HG03097 (cell line): ENCODE measurements around the gene HILPDA.
A peak's percentile ranks its signal among the peaks of the same experiment; 100 is the strongest.
"Not testable (repeated sequence)": the region's sequence is repeated elsewhere in the genome, so short reads cannot be mapped to it uniquely, and the experiment has no call there.

ENCODE experiments used
- ATAC-seq: cut with Tn5 transposase; IDR thresholded peaks from one replicate; pipeline ENCODE4 v1.9.1; 2021; ENCODE audit not compliant: unreplicated experiment, low FRiP score

The HILPDA gene

DNA sequence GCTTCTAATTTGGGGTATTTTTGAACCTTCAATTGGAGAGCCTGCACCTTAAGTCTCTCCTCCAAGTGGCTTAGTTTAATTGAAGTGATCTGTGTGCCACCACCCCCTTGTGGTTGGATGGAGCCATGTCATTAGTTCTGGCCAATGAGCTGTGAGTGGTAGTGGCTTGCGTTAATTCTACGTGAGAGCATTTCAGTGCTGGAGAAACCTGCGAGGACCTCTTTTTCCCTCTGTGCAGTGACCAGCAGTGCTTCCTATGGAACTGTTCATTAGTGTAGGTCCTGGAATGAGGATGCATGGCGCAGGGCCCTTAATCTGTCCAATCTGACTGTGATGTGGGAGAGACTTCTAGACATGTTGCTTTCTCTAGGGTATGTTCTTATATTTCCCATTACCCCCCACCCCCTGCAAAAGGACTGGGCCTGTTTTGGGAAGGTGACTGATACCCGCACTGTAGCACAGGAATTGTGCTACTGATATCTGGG, 3.8 kb downstream of the HILPDA start:
- peak; percentile 47 for ATAC-seq

DNA sequence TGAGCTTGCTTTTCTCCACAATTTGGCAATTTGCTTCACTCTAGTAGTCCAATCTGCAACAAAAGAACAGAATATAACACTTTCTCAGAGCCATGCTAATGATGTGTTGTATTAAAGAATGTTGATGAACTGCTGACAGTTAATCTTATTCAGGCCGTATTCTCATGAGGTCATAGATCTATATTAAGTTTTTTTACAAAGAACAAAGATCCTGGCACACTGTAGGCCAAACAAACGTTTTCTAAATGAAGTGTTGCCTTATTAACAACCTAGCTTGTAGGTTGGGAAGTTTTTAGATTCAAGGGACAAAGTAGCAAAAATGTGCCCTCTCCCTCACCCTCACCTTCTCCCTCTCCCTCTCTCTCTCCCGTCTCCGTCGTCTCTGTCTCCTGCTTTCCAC, 6.8 kb downstream of the HILPDA start:
- no peak for ATAC-seq

DNA sequence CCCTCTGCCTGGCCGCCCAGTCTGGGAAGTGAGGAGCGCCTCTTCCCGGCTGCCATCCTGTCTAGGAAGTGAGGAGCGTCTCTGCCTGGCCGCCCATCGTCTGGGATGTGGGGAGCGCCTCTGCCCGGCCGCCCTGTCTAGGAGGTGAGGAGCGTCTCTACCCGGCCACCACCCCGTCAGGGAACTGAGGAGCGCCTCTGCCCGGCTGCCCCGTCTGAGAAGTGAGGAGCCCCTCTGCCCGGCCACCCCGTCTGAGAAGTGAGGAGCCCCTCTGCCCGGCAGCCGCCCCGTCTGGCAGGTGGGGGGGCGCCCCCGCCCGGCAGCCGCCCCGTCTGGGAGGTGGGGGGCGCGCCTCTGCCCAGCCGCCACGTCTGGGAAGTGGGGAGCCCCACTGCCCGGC, 7.7 kb downstream of the HILPDA start:
- not testable (repeated sequence) for ATAC-seq

DNA sequence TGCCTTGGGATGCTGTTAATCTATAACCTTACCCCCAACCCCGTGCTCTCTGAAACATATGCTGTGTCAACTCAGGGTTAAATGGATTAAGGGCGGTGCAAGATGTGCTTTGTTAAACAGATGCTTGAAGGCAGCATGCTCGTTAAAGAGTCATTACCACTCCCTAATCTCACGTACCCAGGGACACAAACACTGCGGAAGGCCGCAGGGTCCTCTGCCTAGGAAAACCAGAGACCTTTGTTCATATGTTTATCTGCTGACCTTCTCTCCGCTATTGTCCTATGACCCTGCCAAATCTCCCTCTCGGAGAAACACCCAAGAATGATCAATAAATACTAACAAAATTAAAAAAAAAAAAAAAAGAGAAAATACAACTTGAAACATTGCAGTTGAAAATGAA, 8.3 kb downstream of the HILPDA start:
- not testable (repeated sequence) for ATAC-seq

DNA sequence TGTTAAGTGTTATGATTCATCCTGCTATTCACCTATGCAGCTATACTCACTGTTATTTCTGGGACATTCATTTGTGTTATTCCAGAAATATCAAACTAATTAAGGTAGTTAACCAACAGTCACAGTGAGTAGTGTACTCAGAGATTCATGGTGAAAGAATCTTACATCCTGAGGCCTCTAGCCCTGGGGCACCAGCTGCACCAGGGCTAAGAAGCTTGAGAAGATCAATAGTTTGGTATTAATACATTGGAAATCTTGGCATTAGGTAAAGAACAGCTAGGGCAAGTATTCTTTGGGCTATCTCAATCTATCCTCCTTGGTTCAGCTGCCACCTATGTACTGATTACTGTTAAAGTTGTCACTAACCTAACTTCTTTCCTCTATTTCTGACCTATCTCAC, 11.2 kb downstream of the HILPDA start:
- not testable (repeated sequence) for ATAC-seq

DNA sequence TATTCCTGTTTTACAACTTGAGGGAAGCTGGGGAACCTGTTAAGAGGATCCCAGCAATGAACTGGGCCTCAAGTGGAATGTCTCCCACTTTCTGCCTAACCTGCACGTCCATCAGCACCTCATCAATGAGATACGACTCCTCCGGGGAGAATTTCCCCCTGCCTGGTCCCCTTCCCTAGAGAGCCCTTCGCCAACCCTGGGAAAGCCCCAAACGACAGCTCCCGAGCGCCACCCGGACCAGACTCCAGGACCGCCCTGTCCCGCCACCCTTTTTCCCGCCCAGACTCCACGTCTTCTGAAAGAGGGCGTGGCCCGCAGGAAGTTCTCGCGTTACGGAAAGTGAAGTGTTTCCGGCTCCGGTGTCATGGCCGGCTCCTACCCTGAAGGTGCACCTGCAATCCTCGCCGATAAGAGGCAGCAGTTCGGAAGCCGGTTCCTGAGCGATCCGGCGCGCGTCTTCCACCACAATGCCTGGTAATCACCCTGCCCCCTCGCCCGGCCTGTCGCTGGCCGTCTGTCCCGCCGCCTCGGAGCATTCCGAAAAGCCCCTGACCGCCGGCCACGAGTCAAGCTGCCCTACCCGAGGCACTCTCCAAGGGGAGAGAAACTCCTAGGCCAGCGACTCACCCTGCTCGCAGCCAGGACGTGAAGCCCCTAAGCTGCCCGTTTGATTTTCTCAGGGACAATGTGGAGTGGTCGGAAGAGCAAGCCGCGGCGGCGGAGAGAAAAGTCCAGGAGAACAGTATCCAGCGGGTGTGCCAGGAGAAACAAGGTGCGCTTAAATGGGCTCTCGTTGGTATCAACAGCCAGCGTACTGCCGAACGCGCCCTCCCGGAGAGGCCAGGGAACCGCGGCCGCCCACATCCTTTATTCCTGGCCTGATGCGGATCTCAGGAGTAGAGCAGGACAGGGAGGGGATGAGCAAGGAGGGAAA, 21.0 kb downstream of the HILPDA start, which contains the start of gene METTL2B:
TSS of gene METTL2B (plus strand) at position 347 of the 934 bp plus-strand sequence. CDS start at position 365, 18 bp downstream.
- ATAC-seq, result peak; percentile 90

DNA sequence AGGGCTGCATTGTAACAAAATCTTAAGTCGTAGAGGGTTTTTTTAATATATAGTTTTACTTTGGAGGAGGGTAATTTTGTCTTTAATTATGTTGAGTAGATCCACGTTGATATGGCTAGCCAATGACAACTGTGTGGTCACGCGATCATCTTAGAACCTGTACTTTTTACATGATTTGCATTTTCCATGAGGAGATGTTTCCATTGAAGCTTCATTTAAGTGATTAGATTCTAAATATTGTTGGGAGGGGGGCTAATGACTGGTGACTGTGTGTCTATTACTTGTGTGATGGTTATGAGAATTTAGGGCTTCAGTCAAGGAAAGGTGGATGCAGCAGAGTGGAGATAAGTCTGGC, 21.6 kb downstream of the HILPDA start:
- not testable (repeated sequence) for ATAC-seq

DNA sequence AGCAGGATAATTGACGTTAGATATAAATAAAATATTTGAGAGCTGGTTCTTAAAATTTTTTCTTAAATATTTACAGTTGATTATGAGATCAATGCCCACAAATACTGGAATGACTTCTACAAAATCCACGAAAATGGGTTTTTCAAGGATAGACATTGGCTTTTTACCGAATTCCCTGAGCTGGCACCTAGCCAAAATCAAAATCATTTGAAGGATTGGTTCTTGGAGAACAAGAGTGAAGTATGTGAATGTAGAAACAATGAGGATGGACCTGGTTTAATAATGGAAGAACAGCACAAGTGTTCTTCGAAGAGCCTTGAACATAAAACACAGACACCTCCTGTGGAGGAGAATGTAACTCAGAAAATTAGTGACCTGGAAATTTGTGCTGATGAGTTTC, 23.4 kb downstream of the HILPDA start:
- ATAC-seq, result not testable (repeated sequence)

DNA sequence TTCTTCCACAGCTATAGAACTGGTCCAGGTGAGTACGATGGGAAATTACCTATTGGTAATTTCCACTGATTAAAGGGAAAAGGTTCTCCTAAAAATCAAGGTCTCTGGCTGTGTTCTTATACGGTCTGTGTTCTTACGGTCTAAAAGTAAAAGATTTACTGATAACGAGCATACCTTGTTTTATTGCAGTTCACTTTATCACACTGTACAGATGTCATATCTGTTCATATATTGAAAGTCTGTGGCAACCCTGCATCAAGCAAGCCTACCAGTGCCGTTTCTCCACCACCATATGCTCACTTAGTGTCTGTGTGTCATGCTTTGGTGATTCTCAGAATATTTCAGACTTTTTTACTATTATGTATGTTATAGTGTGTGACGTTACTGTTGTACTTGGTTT, 32.5 kb downstream of the HILPDA start:
- not testable (repeated sequence) for ATAC-seq

DNA sequence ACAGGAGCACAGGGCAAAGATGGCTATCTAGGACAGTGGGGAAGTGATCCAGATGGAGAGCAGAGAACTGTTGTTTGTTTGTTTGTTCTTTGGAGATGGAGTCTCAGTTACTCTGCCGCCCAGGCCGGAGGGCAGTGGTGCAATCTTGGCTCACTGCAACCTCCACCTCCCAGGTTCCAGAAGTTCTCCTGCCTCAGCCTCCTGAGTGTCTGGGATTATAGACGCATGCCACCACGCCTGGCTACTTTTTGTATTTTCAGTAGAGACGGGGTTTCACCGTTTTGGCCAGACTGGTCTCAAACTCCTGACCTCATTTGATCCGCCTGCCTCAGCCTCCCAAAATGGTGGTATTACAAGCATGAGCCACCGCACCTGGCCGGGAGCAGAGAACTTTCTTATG, 41.7 kb downstream of the HILPDA start:
- ATAC-seq, result no peak

DNA sequence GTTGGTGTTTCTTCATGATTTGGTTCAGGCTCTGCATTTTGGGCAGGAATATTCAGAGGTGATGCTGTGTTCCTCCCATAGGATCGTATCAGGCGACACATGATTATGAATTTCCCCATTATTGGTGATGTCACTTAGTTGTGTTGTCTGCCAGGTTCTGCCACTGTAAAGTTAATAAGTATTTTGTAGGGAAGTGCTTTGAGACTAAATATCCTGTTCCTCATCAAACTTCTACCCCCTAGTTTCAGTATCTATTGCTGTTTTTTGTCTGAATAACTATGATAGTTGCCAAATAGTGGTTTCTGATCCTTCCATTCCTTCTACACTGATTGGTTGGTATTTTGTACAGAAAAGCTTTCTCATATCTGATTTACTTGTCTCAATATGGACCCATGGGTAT, 49.7 kb downstream of the HILPDA start:
- not testable (repeated sequence) for ATAC-seq

DNA sequence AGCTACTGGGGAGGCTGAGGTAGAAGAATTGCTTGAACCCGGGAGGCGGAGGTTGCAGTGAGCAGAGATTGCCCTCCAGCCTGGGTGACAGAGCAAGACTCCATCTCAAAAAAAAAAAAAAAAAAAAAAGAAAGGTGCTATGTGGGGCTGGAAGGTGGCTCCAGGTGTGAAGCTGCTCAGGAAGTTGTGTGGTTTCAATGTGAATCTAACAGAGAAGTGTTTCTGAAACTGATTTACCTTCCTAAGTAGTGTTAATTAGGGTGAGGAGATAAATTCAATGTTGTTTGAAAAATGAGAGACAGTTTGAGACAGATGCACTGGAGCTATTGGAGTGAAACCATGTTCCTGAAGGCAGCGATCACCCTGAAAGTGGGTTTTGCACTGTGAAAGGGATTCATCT, 51.1 kb downstream of the HILPDA start:
- not testable (repeated sequence) for ATAC-seq

DNA sequence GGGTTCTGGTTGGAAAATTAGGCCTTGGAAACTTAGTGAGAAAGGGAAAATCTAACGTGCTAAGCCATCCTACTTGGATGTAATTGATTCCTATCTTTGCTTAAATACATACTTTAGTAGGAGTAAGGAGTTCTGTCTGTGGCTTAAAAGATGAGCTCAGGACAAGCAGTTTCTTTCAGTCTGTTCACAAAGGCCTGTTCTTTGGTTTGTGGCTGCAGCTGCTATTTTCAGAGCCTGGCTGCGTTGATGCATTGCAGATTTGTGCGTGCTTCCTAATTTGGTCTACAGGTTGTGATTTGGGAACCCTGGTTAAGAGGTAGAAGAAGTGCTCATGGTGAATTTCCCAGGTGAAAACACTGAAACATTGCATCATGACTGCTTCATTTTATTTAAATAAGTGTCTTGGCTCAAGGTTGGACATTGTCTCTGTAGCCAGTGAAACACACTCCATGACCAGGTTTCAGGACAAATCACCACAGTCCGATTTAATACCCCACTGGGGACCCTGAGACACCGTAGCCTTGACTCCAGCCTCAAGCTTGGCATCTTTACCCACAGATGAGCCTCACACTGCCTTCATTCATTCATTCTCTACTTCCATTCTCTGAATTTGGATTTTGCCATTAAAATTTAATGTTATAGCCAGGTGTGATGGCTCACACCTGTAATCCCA, 51.8 kb downstream of the HILPDA start:
- not testable (repeated sequence) for ATAC-seq
